Peyer's patch (tissue), 4 donors: ENCODE results near the gene OPCML. TPM values are rescaled to one million over a fixed set of nuclear protein-coding genes. Genes with fewer than 3 reads are reported as not detected.

ENCODE experiments used
- DNase-seq, 3 donors: peaks; one replicate each; pipeline ENCODE4 v3.0.0-alpha.2; 2017 to 2019
- H3K27ac ChIP-seq, 4 donors: fragments of 200-600 bp; sonication (generic); one replicate each; pipeline ENCODE4 v1.5.1; 2016 to 2019
- H3K27me3 ChIP-seq, 2 donors: fragments of 200-600 bp; sonication (generic); one replicate each; pipeline ENCODE4 v1.5.1; 2019
- H3K36me3 ChIP-seq, 3 donors: fragments of 200-600 bp; sonication (generic); one replicate each; pipeline ENCODE4 v1.5.1; 2016 to 2019
- H3K4me1 ChIP-seq, 4 donors: fragments of 200-600 bp; sonication (generic); one replicate each; pipeline ENCODE4 v1.5.1; 2016 to 2019
- H3K4me3 ChIP-seq, 4 donors: fragments of 200-600 bp; sonication (generic); 1 replicate in 3 of 4; 2 replicates in 1 of 4; pipeline ENCODE4 v1.5.1; 2016 to 2019; ENCODE audit warnings: mild to moderate bottlenecking in 1 of 4
- H3K9me3 ChIP-seq, 4 donors: fragments of 200-600 bp; sonication (generic); one replicate each; pipeline ENCODE4 v1.5.1; 2016 to 2019; ENCODE audit warnings: mild to moderate bottlenecking in 1 of 4
- CTCF ChIP-seq, 6 experiments: fragments of 450-650 bp in 4 of 6; fragments of 200-600 bp in 2 of 6; sonication (generic) in 1 of 6; IDR thresholded peaks; one replicate each; pipeline ENCODE4 v1.5.1; 2017 to 2019; ENCODE audit warnings: antibody characterized with exemption in 6 of 6, mild to moderate bottlenecking in 3 of 6, moderate library complexity in 1 of 6
- POLR2A ChIP-seq, 2 donors: fragments of 450-650 bp; IDR thresholded peaks; one replicate each; pipeline ENCODE4 v1.5.1; 2017; ENCODE audit warnings: antibody characterized with exemption in 2 of 2, mild to moderate bottlenecking in 2 of 2, moderate library complexity in 2 of 2
- total RNA-seq, 4 donors: library from RNA; depleted of rRNA; stranded (reverse); fragments of >200 nt; gene quantifications; one replicate each; pipeline ENCODE4 v1.1.0, GENCODE V29; 2016

Gene OPCML
- total RNA-seq, 4 donors from 2014 or later, result not detected

DNA sequence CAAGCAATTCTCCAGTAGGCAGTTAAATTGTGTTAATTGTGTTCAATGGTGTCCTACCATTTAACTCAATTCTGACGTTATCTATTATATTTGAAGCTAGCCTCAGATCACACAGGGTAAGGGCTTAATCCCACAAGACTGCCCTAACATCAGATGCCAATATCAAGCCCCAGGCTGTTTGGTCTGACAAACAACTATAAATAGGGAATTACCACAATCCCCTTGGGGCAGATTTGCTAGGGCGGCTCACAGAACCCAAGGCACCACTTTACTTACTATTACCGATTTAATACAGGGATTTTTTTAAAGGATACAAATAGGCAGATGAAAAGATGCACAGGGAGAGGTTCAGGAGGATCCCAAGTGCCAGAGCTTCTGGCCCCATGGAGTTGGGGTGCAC lies 678.4 kb downstream of the OPCML start:
- no peaks in the 10 kb centered on the region for H3K4me1 ChIP-seq
- no peaks in the 10 kb centered on the region for H3K9me3 ChIP-seq
- no peaks in the 10 kb centered on the region for H3K36me3 ChIP-seq
- TF ChIP-seq CTCF (IDR thresholded peaks at IDR 0.05), result no peak
- TF ChIP-seq POLR2A (IDR thresholded peaks at IDR 0.05), result no peak
- no peak overlapping the region for H3K27ac ChIP-seq
- no peak overlapping the region for H3K4me3 ChIP-seq
- no peak for DNase-seq
- no peaks in the 10 kb centered on the region for H3K27me3 ChIP-seq

DNA sequence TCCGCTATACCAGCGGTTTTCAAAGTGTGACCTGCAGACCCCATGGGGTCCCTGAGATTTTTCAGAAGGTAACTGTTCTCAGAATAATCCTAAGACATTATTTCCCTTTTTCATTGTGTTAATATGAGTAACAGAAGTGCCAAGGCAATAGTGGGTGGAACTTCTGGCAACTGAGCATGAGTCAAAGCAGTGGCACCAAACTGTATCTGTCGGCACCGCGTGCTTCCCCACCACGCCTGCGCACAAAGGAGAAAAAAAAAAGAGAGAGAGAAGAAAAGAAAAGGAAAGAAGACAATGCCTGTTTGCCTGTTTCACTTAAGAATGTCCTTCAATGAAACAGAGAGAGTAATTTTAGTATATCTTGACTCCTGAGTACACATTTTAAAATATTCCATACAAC lies 679.9 kb downstream of the OPCML start:
- Histone ChIP-seq H3K36me3 (no peaks in the 10 kb centered on the region), H3K27me3 (no peaks in the 10 kb centered on the region), H3K27ac (no peak overlapping the region), H3K4me3 (no peak overlapping the region), H3K9me3 (no peaks in the 10 kb centered on the region), H3K4me1 (no peaks in the 10 kb centered on the region)
- TF ChIP-seq CTCF (IDR thresholded peaks at IDR 0.05) (no peak), POLR2A (IDR thresholded peaks at IDR 0.05) (no peak)
- no peak for DNase-seq

DNA sequence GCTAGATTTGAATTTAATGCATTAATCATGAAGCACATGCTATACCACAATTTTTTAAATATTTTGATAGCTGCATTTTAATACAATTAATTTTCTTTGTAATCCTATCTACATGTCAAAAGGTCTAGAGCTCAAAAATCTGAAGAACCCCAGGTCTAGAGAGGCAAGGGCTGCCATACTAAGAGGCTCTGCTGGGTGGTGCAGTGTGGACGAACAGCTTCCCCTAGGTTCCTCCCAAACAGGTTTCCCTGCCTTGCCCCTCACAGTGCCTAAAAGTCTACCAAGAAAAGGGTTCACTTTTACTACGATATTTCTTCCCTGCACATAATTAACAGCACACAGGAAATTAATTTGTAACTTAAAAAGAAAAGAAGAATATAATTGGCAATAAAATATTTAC lies 681.1 kb downstream of the OPCML start:
- Histone ChIP-seq H3K9me3 (no peaks in the 10 kb centered on the region), H3K27ac (no peak overlapping the region), H3K27me3 (no peaks in the 10 kb centered on the region), H3K4me3 (no peak overlapping the region), H3K36me3 (no peaks in the 10 kb centered on the region), H3K4me1 (no peaks in the 10 kb centered on the region)
- TF ChIP-seq POLR2A (IDR thresholded peaks at IDR 0.05) (no peak), CTCF (IDR thresholded peaks at IDR 0.05) (no peak)
- DNase-seq, result no peak

DNA sequence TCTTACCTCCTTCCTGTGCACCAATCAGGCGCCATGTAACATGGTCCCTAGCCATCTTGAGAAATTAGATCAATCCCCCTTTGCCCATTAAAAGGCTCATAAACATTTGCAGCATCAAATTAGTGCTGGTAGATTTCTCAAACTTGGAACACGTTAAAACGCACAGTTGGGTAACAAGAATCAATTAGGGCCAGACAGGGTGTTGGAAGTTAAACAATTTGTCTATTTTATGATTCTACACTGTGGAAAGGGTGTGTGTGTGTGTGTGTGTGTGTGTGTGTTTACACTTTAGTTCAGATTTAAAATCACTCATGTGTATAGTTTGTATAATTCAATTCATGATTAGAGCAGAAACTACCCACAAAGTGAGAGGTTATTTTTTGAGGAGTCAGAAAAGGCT lies 682.0 kb downstream of the OPCML start:
- TF ChIP-seq CTCF (IDR thresholded peaks at IDR 0.05), result no peak
- TF ChIP-seq POLR2A (IDR thresholded peaks at IDR 0.05), result no peak
- Histone ChIP-seq H3K27me3 (no peaks in the 10 kb centered on the region), H3K4me3 (no peak overlapping the region), H3K36me3 (no peaks in the 10 kb centered on the region), H3K9me3 (no peaks in the 10 kb centered on the region), H3K4me1 (no peaks in the 10 kb centered on the region), H3K27ac (no peak overlapping the region)
- DNase-seq, result no peak

DNA sequence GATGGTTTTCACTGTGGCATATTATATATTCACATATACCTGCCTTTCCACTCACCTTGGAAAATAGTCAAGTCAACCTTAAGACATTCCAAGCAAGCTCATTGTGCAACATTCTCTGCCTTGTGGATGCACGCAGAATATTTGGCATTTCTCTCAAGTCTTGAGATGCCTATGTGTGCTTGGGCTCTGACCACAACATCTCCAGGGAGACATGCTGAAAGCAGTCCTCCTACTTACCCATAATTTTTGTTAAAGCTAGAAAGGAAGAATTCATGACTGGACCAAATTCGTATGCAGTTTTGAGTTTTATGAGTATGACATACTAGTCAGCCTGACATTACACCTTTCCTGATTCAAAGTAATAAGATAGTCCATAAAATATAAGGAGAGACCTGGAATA lies 684.0 kb downstream of the OPCML start:
- Histone ChIP-seq H3K4me3 (no peak overlapping the region), H3K27me3 (no peaks in the 10 kb centered on the region), H3K27ac (no peak overlapping the region), H3K9me3 (no peaks in the 10 kb centered on the region), H3K36me3 (no peaks in the 10 kb centered on the region), H3K4me1 (no peaks in the 10 kb centered on the region)
- DNase-seq, result no peak
- TF ChIP-seq CTCF (IDR thresholded peaks at IDR 0.05) (no peak), POLR2A (IDR thresholded peaks at IDR 0.05) (no peak)

- TF ChIP-seq POLR2A (IDR thresholded peaks at IDR 0.05) (no peak), CTCF (IDR thresholded peaks at IDR 0.05) (no peak)
- Histone ChIP-seq H3K36me3 (no peaks in the 10 kb centered on the region), H3K27ac (no peak overlapping the region), H3K27me3 (no peaks in the 10 kb centered on the region), H3K4me3 (no peak overlapping the region), H3K9me3 (no peaks in the 10 kb centered on the region), H3K4me1 (no peaks in the 10 kb centered on the region)
- no peak for DNase-seq
Observed at GRCh38 chr11:132846075-132846474, 686.2 kb downstream of the OPCML start.
